SKM-1 treated with dmso at 0.1 percent for 144 hours (cell line): ENCODE data around the gene SLC6A17.

Experiments
- DNase-seq: peaks from one replicate; lab custom pipeline; 2025; ENCODE audit not compliant: unreplicated experiment; lab: John Stamatoyannopoulos, UW

Gene SLC6A17

DNA sequence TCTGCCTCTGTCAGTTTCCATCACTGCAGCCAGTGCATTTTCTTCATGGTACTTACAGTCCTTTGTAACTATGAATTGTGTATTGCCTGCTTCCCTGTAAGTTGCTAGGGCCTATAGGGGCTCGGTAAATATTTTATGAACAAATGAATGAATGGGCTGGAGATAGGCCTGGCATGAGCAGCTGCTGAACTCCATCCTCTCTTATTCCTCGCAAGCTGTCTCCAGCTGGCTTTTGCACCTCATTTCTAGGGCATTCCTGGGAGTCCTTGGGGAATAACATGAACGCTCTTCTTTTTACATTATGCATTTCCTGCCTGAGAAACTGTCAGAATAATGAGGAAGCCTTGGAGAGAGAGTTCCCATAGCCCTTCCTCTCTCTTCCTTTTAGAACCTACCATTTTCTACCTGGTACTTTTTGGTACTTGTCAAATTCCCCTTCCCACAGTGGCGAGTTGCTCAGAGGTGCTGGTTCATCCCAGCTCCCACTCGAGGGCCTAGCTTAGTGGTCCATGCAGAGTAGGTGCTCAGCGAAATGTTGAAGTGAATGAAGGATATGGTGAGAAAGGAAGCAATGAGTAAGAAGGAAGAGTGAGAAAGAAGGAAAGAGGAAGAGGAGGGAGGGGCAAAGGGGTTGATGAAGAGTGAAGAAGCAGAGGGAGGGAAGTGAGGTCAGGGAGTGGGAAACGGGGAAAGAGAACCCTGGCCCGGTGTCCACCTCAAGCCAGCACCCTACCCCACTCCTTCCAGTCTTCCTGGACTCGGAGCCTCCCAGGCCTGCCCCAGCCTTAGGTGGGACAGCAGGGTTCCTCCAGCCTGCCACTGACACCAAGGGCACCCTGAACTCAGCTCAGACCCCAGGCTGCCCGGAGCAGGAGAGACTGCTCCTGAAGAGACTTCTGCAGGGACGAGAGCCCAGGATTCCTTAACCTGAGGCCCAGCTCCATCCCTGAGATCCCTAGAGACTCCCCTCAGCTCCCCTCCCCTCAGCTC is 89.4 kb downstream of the SLC6A17 start:
- peak; percentile 43 for DNase-seq

DNA sequence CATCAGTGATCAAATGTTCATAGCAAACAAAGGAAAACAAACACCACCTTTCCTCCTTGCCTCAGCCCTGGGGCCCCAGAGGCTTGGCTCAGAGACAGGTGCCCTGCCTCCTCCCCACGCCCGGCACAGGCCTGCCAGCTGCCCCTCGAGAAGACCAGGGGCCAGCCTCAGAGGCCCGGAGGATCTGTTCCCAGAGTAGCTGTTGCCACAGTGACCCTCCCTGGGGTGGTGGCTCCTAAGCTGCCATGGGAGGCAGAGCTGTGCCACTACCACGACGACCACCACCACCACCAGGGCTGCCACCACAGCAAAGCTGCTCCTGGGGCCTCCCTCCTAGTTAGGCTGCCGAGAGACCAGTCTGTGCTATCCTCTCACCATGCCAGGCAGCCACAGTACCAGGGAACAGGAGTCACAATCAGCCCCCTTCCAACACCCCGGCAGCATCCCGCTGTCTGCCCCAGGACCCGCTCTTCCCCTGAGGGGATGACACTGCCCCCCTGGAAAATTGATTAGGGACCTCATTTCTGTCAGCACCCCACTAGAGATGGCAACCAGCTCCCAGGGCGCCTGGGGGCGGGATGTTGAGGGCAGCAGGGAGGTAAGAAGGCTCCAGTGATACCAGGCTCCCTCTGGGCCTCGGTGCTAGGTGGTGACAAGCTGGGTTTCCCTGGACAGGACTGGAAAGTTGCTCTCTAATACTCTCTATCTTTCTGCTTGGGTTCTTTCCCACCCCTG is 90.3 kb downstream of the SLC6A17 start:
- no peak for DNase-seq

DNA sequence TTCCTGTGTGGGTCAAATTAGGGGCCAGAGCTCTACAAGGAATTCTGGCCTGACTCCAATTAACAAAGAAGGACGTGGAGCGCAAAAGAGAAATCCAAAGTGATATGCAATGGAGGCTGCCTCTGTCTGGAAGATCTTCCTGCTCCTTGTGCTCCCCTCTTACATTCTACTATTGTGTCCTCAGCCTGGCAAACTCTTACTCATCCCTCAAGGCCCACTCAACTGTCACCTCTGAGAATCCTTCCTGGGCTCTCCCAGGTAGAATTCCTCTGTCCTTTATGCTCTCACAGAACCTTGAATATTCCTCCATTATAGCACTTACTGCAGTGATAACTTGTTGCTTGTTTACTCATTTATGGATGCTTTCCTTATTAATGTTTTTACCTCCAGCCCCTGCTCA is 91.2 kb downstream of the SLC6A17 start:
- DNase-seq: no peak

DNA sequence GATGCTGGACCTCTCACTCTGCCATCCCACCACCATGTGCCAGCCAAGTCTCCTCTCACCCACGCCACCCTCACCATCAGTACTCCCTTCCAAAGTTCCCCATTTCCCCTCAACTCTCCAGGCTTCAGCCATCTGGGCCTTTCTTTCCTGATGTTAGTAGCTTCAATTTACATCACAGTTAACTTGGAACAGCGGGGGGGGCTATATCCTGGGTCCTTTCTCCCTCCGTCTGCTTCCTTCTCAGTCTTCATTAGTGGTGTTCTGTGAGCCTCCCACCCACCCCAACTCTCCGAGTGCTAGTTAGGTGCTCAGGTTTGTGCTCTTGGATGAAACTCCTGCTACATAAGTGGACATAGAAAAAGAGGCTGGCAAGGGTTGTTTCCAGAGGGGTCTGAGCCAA is 91.8 kb downstream of the SLC6A17 start:
- DNase-seq: no peak

DNA sequence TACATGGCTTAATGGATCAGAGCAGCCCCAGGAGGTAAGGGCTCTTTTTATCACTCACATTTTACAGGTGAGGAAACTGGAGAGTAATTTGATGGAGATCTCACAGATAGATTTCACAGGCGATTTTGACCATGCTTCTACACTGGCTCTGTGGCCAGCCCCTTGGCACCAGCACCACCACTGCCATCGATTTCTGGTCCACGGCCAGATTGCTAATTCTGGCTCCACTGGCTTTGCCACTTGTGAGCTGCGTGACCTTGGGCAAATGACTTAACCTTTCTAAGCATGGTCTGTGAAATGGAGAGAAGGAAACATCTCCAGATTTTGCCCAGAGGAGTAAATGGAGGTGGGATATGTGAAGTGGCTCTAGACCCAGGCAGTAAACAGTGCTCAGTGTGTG is 92.4 kb downstream of the SLC6A17 start:
- no peak for DNase-seq

DNA sequence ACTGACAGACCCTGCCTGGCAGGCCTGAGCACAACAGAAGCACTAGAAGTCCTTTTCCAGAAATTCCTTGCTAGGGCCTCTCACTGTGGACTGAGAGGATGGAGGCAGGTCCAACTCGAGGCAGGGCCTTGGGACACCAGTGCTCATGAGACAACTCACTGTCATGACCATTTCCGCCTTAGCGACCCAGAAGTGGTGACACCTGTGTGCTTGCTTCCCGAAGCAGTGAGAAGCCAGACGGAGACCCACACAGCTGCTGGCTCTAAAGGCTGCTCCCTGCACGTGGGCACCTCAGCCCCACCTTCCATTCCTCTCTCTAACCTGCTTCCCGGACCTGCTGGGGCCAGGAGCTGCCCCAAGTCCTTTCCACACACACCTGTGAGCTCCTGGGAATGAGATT is 92.9 kb downstream of the SLC6A17 start:
- DNase-seq: no peak

DNA sequence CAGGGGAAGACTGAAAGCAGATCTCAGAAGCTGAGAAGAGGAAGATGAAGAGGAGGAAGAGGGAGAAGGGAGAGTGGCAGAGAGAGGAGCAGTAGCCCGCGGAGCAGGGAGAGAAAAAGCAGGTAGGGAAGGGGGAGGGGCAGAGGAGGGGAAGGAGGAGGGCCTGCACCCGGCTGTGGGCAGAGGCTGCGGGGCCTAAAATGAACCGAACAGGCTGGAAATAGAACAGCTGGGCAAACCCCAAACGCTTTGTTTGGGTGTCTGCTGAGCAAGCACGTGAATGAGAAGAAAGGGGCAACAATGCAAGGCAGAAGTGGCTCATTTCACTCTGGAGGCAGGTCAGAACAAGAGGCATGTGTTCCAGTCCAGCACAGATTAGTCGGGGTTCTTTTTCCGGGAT is 93.3 kb downstream of the SLC6A17 start:
- peak; percentile 6 for DNase-seq

DNA sequence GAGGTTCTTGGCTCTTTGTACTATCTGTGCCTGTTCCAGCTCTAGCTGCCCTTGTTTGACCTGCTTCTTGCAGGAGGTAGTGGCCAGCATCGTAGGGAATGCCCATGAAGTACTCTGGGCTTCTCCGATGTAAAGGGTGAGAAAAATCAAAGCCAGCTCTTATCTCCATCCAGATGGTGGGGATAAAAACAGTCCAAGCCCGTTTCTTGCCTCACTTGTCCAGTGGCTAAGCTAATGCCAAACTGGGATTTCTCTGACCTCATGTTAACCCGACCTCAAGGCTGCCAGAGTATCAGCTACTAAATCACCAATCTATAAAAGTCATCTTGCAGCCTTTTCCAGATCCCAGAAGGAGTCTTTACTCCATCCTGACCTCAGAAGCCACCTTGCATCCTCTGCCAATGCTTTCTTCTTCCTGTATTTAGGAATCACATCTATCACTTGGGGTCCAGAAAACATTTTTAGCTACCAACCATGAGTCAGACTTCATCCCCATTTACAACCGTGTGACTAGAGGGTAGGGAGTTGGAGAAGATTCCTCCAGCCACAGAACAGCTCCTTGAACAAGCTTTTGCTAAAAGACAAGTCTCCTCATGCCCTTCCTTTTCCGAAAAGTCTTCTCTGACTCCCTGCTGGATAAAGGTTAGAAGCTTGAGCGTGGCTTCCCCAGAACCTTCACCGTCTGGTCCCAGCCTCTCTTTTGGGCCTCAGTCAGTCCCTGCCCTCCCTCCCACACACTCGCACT is 95.8 kb downstream of the SLC6A17 start:
- DNase-seq: no peak

DNA sequence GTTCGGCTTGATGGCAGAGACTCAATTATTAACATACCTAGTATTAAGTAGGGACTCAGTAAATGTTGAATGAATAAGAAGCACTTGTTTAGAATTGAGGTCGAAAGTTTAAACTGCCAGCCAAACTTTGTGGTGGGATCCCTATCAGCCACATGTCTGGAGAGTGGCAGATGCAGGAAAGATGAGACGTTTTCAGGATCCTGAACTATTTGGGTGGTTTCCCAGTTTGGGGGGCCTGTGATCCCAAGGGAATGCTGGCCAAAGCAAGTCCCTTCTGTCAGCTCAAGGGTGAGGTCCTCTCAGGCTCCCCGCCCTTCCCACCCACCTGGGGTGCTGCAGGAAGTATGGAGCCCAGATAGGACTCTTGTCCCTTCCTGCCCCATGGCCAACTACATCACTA is 98.5 kb downstream of the SLC6A17 start:
- DNase-seq: no peak

DNA sequence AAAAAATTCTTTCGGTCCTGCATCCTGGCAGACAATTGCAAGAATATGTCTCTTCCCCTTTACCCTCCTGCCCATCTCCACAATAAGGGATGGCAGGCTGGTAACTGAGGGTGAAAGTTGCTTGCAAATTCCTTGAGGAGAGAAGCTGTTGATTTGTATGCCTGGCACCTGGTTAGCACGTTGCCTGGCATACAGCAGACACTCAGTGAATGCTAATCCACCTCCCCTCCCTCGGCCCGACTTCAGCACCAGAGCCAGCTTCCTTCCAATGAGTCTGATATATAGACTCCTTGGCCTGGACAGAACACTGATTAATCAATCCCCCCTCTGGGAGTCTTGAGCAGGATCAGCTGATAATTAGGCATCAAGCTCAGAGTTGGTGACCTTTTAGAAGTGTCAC is 99.0 kb downstream of the SLC6A17 start:
- DNase-seq: no peak

DNA sequence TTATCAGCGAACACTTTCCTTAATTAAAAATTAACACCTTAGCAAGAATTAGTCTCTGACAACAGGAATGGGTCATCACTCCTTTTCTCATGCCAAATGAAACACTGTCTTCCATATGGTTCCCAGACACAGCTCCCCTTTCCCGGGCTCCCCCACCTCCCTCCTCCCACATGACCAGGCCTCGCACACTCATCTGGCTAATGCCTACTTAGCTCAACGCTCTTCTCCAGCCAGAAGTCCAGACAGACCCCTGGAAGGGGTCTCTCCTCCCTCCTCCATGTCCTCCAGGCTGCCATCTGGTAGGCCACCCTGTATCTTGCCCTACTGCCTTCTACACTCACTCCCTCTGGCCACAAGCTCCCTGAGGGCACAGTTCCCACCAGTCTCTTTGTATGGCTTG is 99.7 kb downstream of the SLC6A17 start:
- DNase-seq: no peak

DNA sequence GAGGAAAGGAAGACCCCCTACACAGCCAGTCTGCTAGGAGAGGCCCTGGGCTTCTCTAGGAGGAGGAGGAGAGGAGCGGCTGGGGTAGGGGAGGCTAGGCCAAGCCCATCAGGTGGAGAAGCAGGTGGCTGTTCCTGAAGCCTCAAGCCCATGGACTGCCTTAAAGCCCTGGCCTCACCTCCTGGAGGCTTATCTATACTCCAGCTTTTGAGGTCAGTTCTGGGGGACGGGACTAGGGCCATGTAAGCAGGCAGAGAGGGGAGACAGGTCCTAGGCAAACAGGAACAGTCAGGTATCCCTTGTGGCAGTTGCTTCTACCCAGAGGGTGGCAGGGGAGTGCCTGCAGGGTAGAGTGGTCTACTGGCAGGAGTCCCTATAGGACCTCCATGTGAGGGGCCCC is 100.5 kb downstream of the SLC6A17 start:
- DNase-seq: no peak
